ENCODE data around the gene KLHL11.
"Not testable (repeated sequence)": the region's sequence is repeated elsewhere in the genome, so short reads cannot be mapped to it uniquely, and the experiment has no call there.

KLHL11 gene

GRCh38 chr17:41882756-41883155, 17.5 kb upstream of the KLHL11 start:
- no peak for DNase-seq

GRCh38 chr17:41880130-41880529, 14.9 kb upstream of the KLHL11 start:
- no peak for DNase-seq

GRCh38 chr17:41874293-41874670, 9.1 kb upstream of the KLHL11 start:
- not testable (repeated sequence) for DNase-seq

- DNase-seq: no peak
These were observed 8.5 kb upstream of the KLHL11 start for GRCh38 chr17:41873559-41874292.

GRCh38 chr17:41871789-41872188, 6.6 kb upstream of the KLHL11 start:
- DNase-seq: no peak

- DNase-seq: no peak
These were observed 5.4 kb upstream of the KLHL11 start for GRCh38 chr17:41870627-41871026.

GRCh38 chr17:41870097-41870496, 4.9 kb upstream of the KLHL11 start:
- DNase-seq: no peak

- DNase-seq: no peak
These were observed 4.2 kb upstream of the KLHL11 start for GRCh38 chr17:41869426-41869825.

GRCh38 chr17:41868568-41868967, 3.3 kb upstream of the KLHL11 start:
- no peak for DNase-seq

GRCh38 chr17:41865596-41865893, 322 bp upstream of the KLHL11 start:
- no peak for DNase-seq

GRCh38 chr17:41864498-41864835, 756 bp downstream of the KLHL11 start:
- peak; percentile 44 for DNase-seq

GRCh38 chr17:41863074-41863848, 2.0 kb downstream of the KLHL11 start:
- no peak for DNase-seq

GRCh38 chr17:41860254-41860931, 4.8 kb downstream of the KLHL11 start:
- DNase-seq: no peak

- DNase-seq: not testable (repeated sequence)
These were observed 13.8 kb downstream of the KLHL11 start for GRCh38 chr17:41851382-41851781.

GRCh38 chr17:41849251-41849990, 15.8 kb downstream of the KLHL11 start:
- no peak for DNase-seq

- DNase-seq: no peak
These were observed 16.4 kb downstream of the KLHL11 start for GRCh38 chr17:41848788-41849187.

- no peak for DNase-seq
These were observed 20.3 kb downstream of the KLHL11 start for GRCh38 chr17:41844971-41845370.

- not testable (repeated sequence) for DNase-seq
These were observed 24.4 kb downstream of the KLHL11 start for GRCh38 chr17:41840781-41841180.

GRCh38 chr17:41839448-41839847, 25.8 kb downstream of the KLHL11 start:
- not testable (repeated sequence) for DNase-seq

GRCh38 chr17:41837761-41838538, 27.3 kb downstream of the KLHL11 start, which contains the start of gene KLHL10:
Gene KLHL10 (plus strand): TSS chr17:41837825. CDS start chr17:41837933, 108 bp downstream.
- DNase-seq: peak; percentile 6

GRCh38 chr17:41836550-41837196, 28.6 kb downstream of the KLHL11 start:
- DNase-seq: no peak

Data from OCI-M1 (cell line).